Effector memory CD4-positive, alpha-beta T cell (primary cell): ENCODE data around the gene MZT2B.
"Not testable (repeated sequence)": the region's sequence is repeated elsewhere in the genome, so short reads cannot be mapped to it uniquely, and the experiment has no call there.

Experiments used
- DNase-seq, 3 donors: peaks; one replicate each; pipeline ENCODE4 v3.0.0-alpha.2; 2020
- H3K27ac ChIP-seq: 2 replicates; pipeline ENCODE4 v1.7.0; 2013; ENCODE audit warnings: mild to moderate bottlenecking, low read length, moderate library complexity; ENCODE audit not compliant: insufficient read depth, poor library complexity, severe bottlenecking
- H3K27me3 ChIP-seq: replicated peaks from 2 replicates; pipeline ENCODE4 v1.7.0; 2013; ENCODE audit warnings: mild to moderate bottlenecking, low read length; ENCODE audit not compliant: insufficient read depth, control insufficient read depth, poor library complexity, severe bottlenecking
- H3K36me3 ChIP-seq: 2 replicates; pipeline ENCODE4 v1.7.0; 2013; ENCODE audit warnings: mild to moderate bottlenecking, low read length, moderate library complexity; ENCODE audit not compliant: control insufficient read depth, insufficient read depth
- H3K4me1 ChIP-seq: 2 replicates; pipeline ENCODE4 v1.7.0; 2013; ENCODE audit warnings: low read length, mild to moderate bottlenecking; ENCODE audit not compliant: control insufficient read depth, insufficient read depth, poor library complexity, severe bottlenecking
- H3K4me3 ChIP-seq: 2 replicates; pipeline ENCODE4 v1.7.0; 2013; ENCODE audit warnings: low read length, low read depth, mild to moderate bottlenecking; ENCODE audit not compliant: insufficient read depth, poor library complexity, severe bottlenecking
- H3K9me3 ChIP-seq: 2 replicates; pipeline ENCODE4 v1.7.0; 2013; ENCODE audit warnings: mild to moderate bottlenecking, low read length, moderate library complexity; ENCODE audit not compliant: control insufficient read depth

MZT2B gene

GRCh38 chr2:130159376-130159775 lies 22.7 kb upstream of the MZT2B start:
- DNase-seq, H3K4me1 ChIP-seq: not testable (repeated sequence)
- peaks cover 12% of the 10 kb centered on the region for H3K36me3 ChIP-seq

GRCh38 chr2:130160131-130160530 lies 21.9 kb upstream of the MZT2B start:
- H3K36me3 ChIP-seq = peaks cover 17% of the 10 kb centered on the region
- H3K27ac ChIP-seq = no peak overlapping the region
- H3K9me3 ChIP-seq = no peaks in the 10 kb centered on the region
- no peak for DNase-seq
- H3K4me3 ChIP-seq = no peak overlapping the region
- no peaks in the 10 kb centered on the region for H3K4me1 ChIP-seq
- no peaks in the 10 kb centered on the region for H3K27me3 ChIP-seq

More at GRCh38 chr2:130159376-130159775, 22.7 kb upstream of the MZT2B start:
- not testable (repeated sequence) for H3K27me3 ChIP-seq, H3K9me3 ChIP-seq, H3K4me3 ChIP-seq, H3K27ac ChIP-seq

DNA sequence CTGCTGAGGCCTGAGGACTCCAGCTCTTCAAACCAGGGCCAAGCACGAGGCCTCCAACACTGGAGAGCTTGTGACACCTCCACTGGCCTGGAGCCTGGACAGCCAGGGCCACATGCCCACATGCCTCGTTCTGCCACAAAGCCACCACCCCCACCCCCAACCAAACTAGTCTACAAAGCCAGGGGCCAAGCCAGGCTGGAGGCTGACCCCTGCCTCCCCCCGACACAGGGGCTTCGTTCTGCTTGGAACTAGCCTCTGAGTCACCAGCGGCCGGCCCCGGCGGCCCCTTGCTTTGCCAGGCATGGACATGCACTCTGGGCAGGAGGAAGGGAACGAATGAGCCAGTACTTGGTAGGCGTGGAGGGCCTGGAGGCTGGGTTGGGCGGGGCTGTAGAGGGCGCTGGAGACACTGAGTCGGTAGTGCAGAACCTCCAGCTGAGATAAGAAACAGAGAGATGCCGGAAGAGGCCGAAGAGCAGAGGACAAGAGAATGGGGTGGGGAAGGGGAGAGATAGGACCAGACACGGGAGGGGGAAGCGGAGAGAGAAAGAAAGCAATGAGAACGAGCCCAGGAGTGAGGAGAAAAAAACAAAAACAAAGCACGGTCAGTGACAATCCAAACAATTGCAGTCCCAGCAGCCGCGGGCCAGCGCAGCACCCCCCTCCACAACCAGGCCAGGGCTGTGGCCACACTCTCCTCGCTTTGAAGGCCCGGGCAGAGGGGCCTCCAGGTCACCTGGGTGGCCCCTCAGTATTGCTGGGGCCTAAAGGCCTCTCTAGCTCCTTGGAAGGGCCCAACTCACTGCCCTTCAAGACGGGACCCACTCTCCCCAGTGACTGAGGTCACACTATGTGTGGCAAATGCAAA lies 21.0 kb upstream of the MZT2B start:
- H3K27ac ChIP-seq, H3K4me1 ChIP-seq, H3K4me3 ChIP-seq, DNase-seq, H3K9me3 ChIP-seq, H3K27me3 ChIP-seq: not testable (repeated sequence)
- peaks cover 23% of the 10 kb centered on the region for H3K36me3 ChIP-seq

- H3K27me3 ChIP-seq, DNase-seq, H3K9me3 ChIP-seq, H3K4me1 ChIP-seq, H3K4me3 ChIP-seq, H3K27ac ChIP-seq: not testable (repeated sequence)
- H3K36me3 ChIP-seq = peaks cover 31% of the 10 kb centered on the region
Observed at GRCh38 chr2:130162486-130162885, 19.6 kb upstream of the MZT2B start.

GRCh38 chr2:130162968-130163367 lies 19.1 kb upstream of the MZT2B start:
- Histone ChIP-seq H3K4me1 (no peaks in the 10 kb centered on the region), H3K27ac (no peak overlapping the region), H3K36me3 (peaks cover 31% of the 10 kb centered on the region), H3K27me3 (no peaks in the 10 kb centered on the region), H3K4me3 (no peak overlapping the region), H3K9me3 (no peaks in the 10 kb centered on the region)
- DNase-seq = no peak

DNA sequence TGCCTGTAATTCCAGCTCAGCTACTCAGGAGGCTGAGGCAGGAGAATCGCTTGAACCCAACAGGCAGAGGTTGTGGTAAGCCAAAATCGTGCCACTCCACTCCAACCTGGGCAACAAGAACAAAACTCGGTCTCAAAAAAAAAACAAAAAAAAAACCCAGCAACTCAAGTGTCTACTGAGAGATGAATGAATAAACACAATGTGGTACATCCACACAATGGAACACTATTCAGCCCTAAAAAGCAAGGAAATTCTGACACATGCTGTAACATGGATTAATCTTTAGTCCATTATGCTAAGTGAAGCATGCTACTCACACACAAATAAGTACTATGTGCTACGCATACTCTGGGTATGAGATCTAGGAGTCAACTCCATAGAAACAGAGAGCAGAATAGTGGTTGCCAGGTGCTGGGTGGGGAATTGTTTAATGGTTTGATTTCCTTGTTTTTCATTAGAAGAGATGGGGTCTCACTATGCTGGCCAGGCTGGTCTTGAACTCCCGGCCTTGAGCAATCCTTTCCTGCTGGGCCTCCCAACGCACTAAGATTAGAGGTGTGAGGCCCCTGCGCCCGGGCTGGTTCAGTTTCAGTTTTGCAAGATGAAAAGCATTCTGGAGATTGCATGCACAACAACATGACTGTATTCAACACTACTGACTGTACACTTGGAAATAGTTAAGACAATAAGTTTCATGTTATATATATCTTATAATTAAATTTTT lies 16.6 kb upstream of the MZT2B start:
- Histone ChIP-seq H3K36me3 (peaks cover 35% of the 10 kb centered on the region), H3K9me3 (no peaks in the 10 kb centered on the region), H3K27ac (no peak overlapping the region), H3K27me3 (no peaks in the 10 kb centered on the region), H3K4me1 (no peaks in the 10 kb centered on the region), H3K4me3 (no peak overlapping the region)
- DNase-seq = no peak

DNA sequence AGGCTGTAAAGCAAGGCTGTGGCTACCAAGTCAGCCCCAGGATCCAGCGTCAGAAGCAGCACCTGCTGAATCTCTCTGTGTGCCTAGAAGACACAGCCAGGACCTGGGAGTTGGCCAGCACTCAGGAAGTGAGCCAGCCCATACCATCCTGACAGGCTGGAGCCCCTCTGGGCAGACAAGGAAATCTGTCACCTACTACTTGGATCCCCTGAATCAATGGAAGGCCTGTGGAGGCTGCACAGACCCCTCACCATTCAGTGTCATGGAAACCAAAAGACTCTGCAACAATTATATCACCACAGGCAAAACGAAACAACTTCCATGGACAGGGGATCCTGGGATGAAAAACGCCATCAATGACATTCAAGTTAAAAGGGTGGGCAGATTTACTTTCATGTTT lies 15.5 kb upstream of the MZT2B start:
- not testable (repeated sequence) for H3K4me3 ChIP-seq, H3K4me1 ChIP-seq, H3K27me3 ChIP-seq, H3K9me3 ChIP-seq, DNase-seq, H3K27ac ChIP-seq
- H3K36me3 ChIP-seq = peaks cover 38% of the 10 kb centered on the region

GRCh38 chr2:130169163-130169562 lies 12.9 kb upstream of the MZT2B start:
- not testable (repeated sequence) for H3K9me3 ChIP-seq, H3K4me1 ChIP-seq, H3K4me3 ChIP-seq, H3K27ac ChIP-seq, H3K27me3 ChIP-seq, DNase-seq
- H3K36me3 ChIP-seq = peaks cover 42% of the 10 kb centered on the region

DNA sequence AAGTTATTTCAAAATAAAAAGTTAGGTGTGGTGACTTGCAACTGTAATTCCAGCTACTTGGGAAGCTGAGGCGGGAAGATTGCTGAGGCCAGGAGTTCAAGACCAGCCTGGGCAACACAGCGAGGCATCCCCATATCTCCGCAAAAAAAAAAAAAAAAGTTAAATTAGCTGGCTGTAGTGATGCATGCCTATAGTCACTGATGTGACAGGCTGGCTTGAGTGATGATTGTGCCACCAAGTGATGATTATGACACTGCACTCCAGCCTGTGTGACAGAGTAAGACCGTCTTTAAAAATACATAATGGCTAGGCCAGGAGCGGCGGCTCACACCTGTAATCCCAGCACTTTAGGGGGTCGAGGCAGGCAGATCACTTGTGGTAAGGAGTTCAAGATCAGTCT lies 12.2 kb upstream of the MZT2B start:
- H3K36me3 ChIP-seq = peaks cover 35% of the 10 kb centered on the region
- DNase-seq = no peak
- no peaks in the 10 kb centered on the region for H3K27me3 ChIP-seq
- no peaks in the 10 kb centered on the region for H3K9me3 ChIP-seq
- H3K4me3 ChIP-seq = no peak overlapping the region
- no peaks in the 10 kb centered on the region for H3K4me1 ChIP-seq
- H3K27ac ChIP-seq = no peak overlapping the region

DNA sequence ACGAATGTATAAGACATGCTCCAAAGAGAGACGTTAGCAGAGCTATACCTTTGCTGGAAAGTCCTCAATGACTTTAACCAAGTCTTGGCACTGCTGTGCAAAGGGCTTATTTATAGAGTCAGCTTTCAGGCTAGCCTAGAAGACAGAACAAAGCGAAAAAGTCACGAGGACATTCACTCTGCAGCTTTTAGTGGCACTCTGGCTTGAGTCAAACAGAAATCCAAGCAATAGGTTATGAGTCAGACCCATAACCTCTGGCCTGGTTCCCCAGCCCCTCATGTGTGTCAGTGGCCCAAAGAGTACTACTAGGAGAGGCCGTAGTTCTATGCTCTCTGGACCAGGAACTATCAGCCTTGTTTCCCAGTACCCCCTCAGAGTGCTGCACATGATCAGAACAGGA lies 7.2 kb upstream of the MZT2B start:
- not testable (repeated sequence) for H3K27me3 ChIP-seq, H3K4me1 ChIP-seq, H3K9me3 ChIP-seq, H3K27ac ChIP-seq, H3K4me3 ChIP-seq, DNase-seq
- peaks cover 23% of the 10 kb centered on the region for H3K36me3 ChIP-seq
